Measurements from ENCODE around the gene NKG7. TPM values are rescaled to one million over a fixed set of nuclear protein-coding genes. Genes with fewer than 3 reads are reported as not detected.
A peak's percentile ranks its signal among the peaks of the same experiment; 100 is the strongest.

Gene NKG7
- total and polyA plus RNA-seq, 2 of the 13 experiments (the other 11 are each of a cell fraction or from before 2014, with no cell fraction given), result 0.40 TPM; not detected in 1

GRCh38 chr19:51338563-51339312, 33.7 kb downstream of the NKG7 start (continued):
- TF ChIP-seq PRPF4 (IDR thresholded peaks at IDR 0.05; ENCODE audit: low read depth, low read length, poor library complexity, severe bottlenecking) (no peak), RBM39 (IDR thresholded peaks at IDR 0.05; ENCODE audit: low read depth, low read length, poor library complexity, severe bottlenecking) (peak; percentile 63), KDM3A (CRISPR knock-in tag; IDR thresholded peaks at IDR 0.05; ENCODE audit: low read depth) (no peak), ZNF160 (CRISPR knock-in tag; IDR thresholded peaks at IDR 0.05) (no peak), MYNN (CRISPR knock-in tag; IDR thresholded peaks at IDR 0.05; ENCODE audit: low read depth) (no peak), MTF1 (CRISPR knock-in tag; IDR thresholded peaks at IDR 0.05) (no peak), UBTF (CRISPR knock-in tag; IDR thresholded peaks at IDR 0.05) (peak; percentile 28; the same call in 1 of the 2 replicates), KAT2B (IDR thresholded peaks at IDR 0.05; ENCODE audit: borderline replicate concordance, low read depth, low read length) (no peak), ZNF580 (CRISPR knock-in tag; IDR thresholded peaks at IDR 0.05; ENCODE audit: borderline replicate concordance, low read depth) (peak; percentile 44; the same call in 1 of the 2 replicates), MAX (IDR thresholded peaks at IDR 0.05) (peak; percentile 61; the same call in 1 of the 2 replicates), KDM5B (CRISPR knock-in tag; IDR thresholded peaks at IDR 0.05; ENCODE audit: borderline replicate concordance) (0 out of 2 replicates have a peak, but pooled peaks have one; percentile 30), ZNF3 (CRISPR knock-in tag; IDR thresholded peaks at IDR 0.05) (no peak), MED13 (CRISPR knock-in tag; IDR thresholded peaks at IDR 0.05) (no peak), ZSCAN25 (CRISPR knock-in tag; IDR thresholded peaks at IDR 0.05) (no peak), CBFB (CRISPR knock-in tag; IDR thresholded peaks at IDR 0.05) (no peak), FOXC1 (CRISPR knock-in tag; IDR thresholded peaks at IDR 0.05; ENCODE audit: borderline replicate concordance) (no peak), ZNF687 (CRISPR knock-in tag; IDR thresholded peaks at IDR 0.05) (peak; percentile 73), KDM2A (CRISPR knock-in tag; IDR thresholded peaks at IDR 0.05; ENCODE audit: borderline replicate concordance, low read depth) (peak; percentile 84; the same call in 1 of the 2 replicates)

All from HepG2 (cell line).